Skeletal muscle satellite cell (primary cell): ENCODE data around the gene IGSF9.

Experiments used
- H3K27me3 ChIP-seq: 2 replicates; pipeline ENCODE4 v1.7.0; 2013; ENCODE audit warnings: low read length; ENCODE audit not compliant: control insufficient read depth, insufficient read depth
- H3K36me3 ChIP-seq: 2 replicates; pipeline ENCODE4 v1.7.0; 2013; ENCODE audit warnings: mild to moderate bottlenecking, control low read depth, low read length; ENCODE audit not compliant: insufficient read depth
- H3K4me1 ChIP-seq: 2 replicates; pipeline ENCODE4 v1.7.0; 2013; ENCODE audit warnings: low read length; ENCODE audit not compliant: control insufficient read depth, insufficient read depth
- H3K4me2 ChIP-seq: 2 replicates; pipeline ENCODE4 v1.7.0; 2013; ENCODE audit warnings: mild to moderate bottlenecking, low read length
- H3K4me3 ChIP-seq: 2 replicates; pipeline ENCODE4 v1.7.0; 2013; ENCODE audit warnings: low read length
- H3K9ac ChIP-seq: 2 replicates; pipeline ENCODE4 v1.7.0; 2013; ENCODE audit warnings: mild to moderate bottlenecking, low read depth, low read length, moderate library complexity
- H3K9me3 ChIP-seq: replicated peaks from 2 replicates; pipeline ENCODE4 v1.7.0; 2013; ENCODE audit warnings: mild to moderate bottlenecking, control low read depth, low read length

The IGSF9 gene

GRCh38 chr1:159935719-159936272 is 9.6 kb downstream of the IGSF9 start:
- H3K4me1 ChIP-seq = no peaks in the 10 kb centered on the region
- no peaks in the 10 kb centered on the region for H3K9me3 ChIP-seq
- H3K4me2 ChIP-seq = no peak overlapping the region
- peaks cover 37% of the 10 kb centered on the region for H3K27me3 ChIP-seq
- H3K4me3 ChIP-seq = no peak overlapping the region
- H3K36me3 ChIP-seq = no peaks in the 10 kb centered on the region
- H3K9ac ChIP-seq = no peak overlapping the region

GRCh38 chr1:159935305-159935704 is 10.1 kb downstream of the IGSF9 start:
- no peaks in the 10 kb centered on the region for H3K9me3 ChIP-seq
- peaks cover 35% of the 10 kb centered on the region for H3K27me3 ChIP-seq
- H3K4me3 ChIP-seq = no peak overlapping the region
- no peak overlapping the region for H3K4me2 ChIP-seq
- no peaks in the 10 kb centered on the region for H3K4me1 ChIP-seq
- H3K9ac ChIP-seq = no peak overlapping the region
- H3K36me3 ChIP-seq = no peaks in the 10 kb centered on the region

- Histone ChIP-seq H3K4me1 (no peaks in the 10 kb centered on the region), H3K4me3 (no peak overlapping the region), H3K9me3 (no peaks in the 10 kb centered on the region), H3K36me3 (no peaks in the 10 kb centered on the region), H3K27me3 (peaks cover 31% of the 10 kb centered on the region), H3K4me2 (no peak overlapping the region), H3K9ac (no peak overlapping the region)
Measured at GRCh38 chr1:159934136-159935039, 11.0 kb downstream of the IGSF9 start.

- Histone ChIP-seq H3K4me2 (no peak overlapping the region), H3K27me3 (peaks cover 27% of the 10 kb centered on the region), H3K4me3 (no peak overlapping the region), H3K9me3 (no peaks in the 10 kb centered on the region), H3K9ac (no peak overlapping the region), H3K36me3 (no peaks in the 10 kb centered on the region), H3K4me1 (no peaks in the 10 kb centered on the region)
Measured at GRCh38 chr1:159933347-159933746, 12.1 kb downstream of the IGSF9 start.

- peaks cover 21% of the 10 kb centered on the region for H3K27me3 ChIP-seq
- no peaks in the 10 kb centered on the region for H3K36me3 ChIP-seq
- H3K9me3 ChIP-seq = no peaks in the 10 kb centered on the region
- H3K4me3 ChIP-seq = no peak overlapping the region
- H3K9ac ChIP-seq = no peak overlapping the region
- H3K4me1 ChIP-seq = no peaks in the 10 kb centered on the region
- H3K4me2 ChIP-seq = no peak overlapping the region
Measured at GRCh38 chr1:159932296-159933285, 12.8 kb downstream of the IGSF9 start.

GRCh38 chr1:159931795-159932173 is 13.6 kb downstream of the IGSF9 start:
- no peak overlapping the region for H3K4me2 ChIP-seq
- no peaks in the 10 kb centered on the region for H3K4me1 ChIP-seq
- H3K27me3 ChIP-seq = peaks cover 21% of the 10 kb centered on the region
- H3K9me3 ChIP-seq = no peaks in the 10 kb centered on the region
- H3K9ac ChIP-seq = no peak overlapping the region
- H3K36me3 ChIP-seq = no peaks in the 10 kb centered on the region
- no peak overlapping the region for H3K4me3 ChIP-seq

- H3K9me3 ChIP-seq = no peaks in the 10 kb centered on the region
- no peak overlapping the region for H3K9ac ChIP-seq
- no peaks in the 10 kb centered on the region for H3K4me1 ChIP-seq
- H3K4me2 ChIP-seq = no peak overlapping the region
- no peaks in the 10 kb centered on the region for H3K36me3 ChIP-seq
- H3K27me3 ChIP-seq = peaks cover 21% of the 10 kb centered on the region
- H3K4me3 ChIP-seq = no peak overlapping the region
Measured at GRCh38 chr1:159931101-159931794, 14.2 kb downstream of the IGSF9 start.

GRCh38 chr1:159930634-159931033 is 14.8 kb downstream of the IGSF9 start:
- Histone ChIP-seq H3K9ac (no peak overlapping the region), H3K4me1 (peaks cover 5% of the 10 kb centered on the region), H3K36me3 (no peaks in the 10 kb centered on the region), H3K4me2 (no peak overlapping the region), H3K4me3 (no peak overlapping the region), H3K27me3 (peaks cover 15% of the 10 kb centered on the region), H3K9me3 (no peaks in the 10 kb centered on the region)

- no peak overlapping the region for H3K4me3 ChIP-seq
- no peak overlapping the region for H3K4me2 ChIP-seq
- H3K9ac ChIP-seq = no peak overlapping the region
- H3K36me3 ChIP-seq = no peaks in the 10 kb centered on the region
- H3K9me3 ChIP-seq = no peaks in the 10 kb centered on the region
- peaks cover 6% of the 10 kb centered on the region for H3K4me1 ChIP-seq
- peaks cover 11% of the 10 kb centered on the region for H3K27me3 ChIP-seq
Measured at GRCh38 chr1:159930216-159930615, 15.2 kb downstream of the IGSF9 start.

GRCh38 chr1:159929155-159930051 is 16.0 kb downstream of the IGSF9 start:
- no peak overlapping the region for H3K9ac ChIP-seq
- H3K4me3 ChIP-seq = no peak overlapping the region
- H3K36me3 ChIP-seq = no peaks in the 10 kb centered on the region
- no peaks in the 10 kb centered on the region for H3K9me3 ChIP-seq
- no peak overlapping the region for H3K4me2 ChIP-seq
- H3K27me3 ChIP-seq = peaks cover 3% of the 10 kb centered on the region
- H3K4me1 ChIP-seq = peaks cover 6% of the 10 kb centered on the region
